Measurements from ENCODE around the gene NPRL2.

NPRL2 gene

DNA sequence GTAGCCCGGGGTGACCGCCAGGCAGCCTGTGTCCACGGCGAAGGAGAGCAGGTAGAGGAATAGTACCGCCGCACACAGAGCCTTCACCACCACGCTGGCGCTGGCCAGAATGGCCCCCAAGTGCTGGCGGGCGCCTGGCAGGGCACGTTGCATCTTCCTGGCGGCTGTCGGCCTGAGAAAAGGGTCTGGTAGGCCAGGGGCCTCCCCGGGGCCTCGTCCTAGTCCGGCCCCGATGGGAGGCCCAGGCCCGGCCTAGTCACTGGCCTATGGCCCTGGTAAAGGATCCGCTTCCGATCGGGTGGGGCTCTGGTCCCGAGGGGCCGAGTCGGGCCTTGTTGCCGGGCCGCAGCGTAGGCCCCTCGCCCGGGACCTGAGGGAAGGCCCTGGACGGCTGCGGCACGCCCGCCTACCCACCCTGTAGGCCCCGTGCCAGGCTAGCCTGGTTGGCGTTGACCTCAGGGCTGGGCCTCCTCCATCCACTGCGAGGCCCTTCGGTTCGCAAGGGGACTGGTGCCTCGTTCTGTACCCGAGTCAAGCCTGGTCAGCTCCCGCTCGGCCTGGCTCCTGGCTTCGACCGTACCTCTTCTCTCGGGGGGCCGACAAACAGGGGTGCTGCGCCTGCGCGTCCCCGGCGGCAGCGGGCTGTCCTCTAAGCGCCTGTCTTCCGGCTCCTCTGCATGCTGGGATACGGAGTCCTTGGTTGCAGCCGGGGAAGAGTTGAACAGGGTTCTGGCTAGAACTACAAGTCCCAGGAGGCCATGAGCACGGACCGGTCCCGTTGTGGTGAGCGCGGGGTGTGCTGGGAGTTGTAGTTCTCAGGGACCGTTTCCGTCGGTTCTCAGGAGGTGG is 8.6 kb upstream of the NPRL2 start, which contains the start of gene TMEM115:
TSS of gene TMEM115 (minus strand) at position 611 of the 849 bp plus-strand sequence. CDS start at position 153, 458 bp downstream.
- POLR2A ChIA-PET, result interaction anchor here (0.6 to 1.2 kb wide), 2 partner anchors 8 to 10 kb away, joined by 3 read pairs; partner anchors contain the start of genes CYB561D2 and NPRL2
- peak; percentile 95 for DNase-seq (ENCODE audit: low read depth, low spot score)
- TF ChIP-seq, protein P1, sequence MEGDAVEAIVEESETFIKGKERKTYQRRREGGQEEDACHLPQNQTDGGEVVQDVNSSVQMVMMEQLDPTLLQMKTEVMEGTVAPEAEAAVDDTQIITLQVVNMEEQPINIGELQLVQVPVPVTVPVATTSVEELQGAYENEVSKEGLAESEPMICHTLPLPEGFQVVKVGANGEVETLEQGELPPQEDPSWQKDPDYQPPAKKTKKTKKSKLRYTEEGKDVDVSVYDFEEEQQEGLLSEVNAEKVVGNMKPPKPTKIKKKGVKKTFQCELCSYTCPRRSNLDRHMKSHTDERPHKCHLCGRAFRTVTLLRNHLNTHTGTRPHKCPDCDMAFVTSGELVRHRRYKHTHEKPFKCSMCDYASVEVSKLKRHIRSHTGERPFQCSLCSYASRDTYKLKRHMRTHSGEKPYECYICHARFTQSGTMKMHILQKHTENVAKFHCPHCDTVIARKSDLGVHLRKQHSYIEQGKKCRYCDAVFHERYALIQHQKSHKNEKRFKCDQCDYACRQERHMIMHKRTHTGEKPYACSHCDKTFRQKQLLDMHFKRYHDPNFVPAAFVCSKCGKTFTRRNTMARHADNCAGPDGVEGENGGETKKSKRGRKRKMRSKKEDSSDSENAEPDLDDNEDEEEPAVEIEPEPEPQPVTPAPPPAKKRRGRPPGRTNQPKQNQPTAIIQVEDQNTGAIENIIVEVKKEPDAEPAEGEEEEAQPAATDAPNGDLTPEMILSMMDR (IDR thresholded peaks at IDR 0.05; ENCODE audit: insufficient read depth, low read length, missing control alignments), result no peak
- H3K4me3 ChIP-seq (ENCODE audit: low read depth, low read length), result peak within 1 kb of the TSS; percentile 99
- CTCF ChIA-PET, result interaction anchor here (1.3 to 1.5 kb wide), 3 partner anchors 12 to 183 kb away, joined by 3 to 5 read pairs (median 5); partner anchors contain the start of gene RASSF1

DNA sequence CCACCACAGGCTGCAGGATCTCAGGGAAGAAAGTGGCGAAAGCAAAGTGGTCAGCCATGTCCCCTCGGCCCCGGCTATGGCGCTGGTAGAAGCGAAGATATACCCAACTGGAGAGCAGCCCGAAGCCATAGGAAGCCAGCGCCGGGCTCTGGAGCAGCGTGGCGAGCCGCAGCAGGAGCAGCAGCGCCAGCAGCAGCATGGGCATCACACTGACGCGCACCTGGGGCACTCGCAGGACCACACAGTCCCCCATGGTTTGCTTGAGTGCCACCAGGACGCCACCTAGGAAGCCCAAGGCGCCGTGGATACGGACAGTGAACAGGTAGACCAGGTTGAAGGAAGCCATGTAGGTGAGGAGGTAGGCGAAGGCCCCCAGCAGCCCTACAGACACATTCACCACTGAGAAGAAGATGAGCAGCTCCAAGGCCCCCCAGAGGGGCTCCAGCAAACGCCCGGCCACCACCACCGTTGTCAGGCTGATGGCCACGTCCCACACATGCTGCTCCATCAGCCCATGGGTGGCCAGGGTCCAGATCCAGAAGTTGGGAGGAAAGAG is 7.9 kb upstream of the NPRL2 start:
- ChIA-PET CTCF (no interaction called here), POLR2A (no interaction called here)
- peak overlapping the region; percentile 99 for H3K4me3 ChIP-seq (ENCODE audit: low read depth, low read length)
- no peak for DNase-seq (ENCODE audit: low read depth, low spot score)
- TF ChIP-seq, protein P1 (IDR thresholded peaks at IDR 0.05; ENCODE audit: insufficient read depth, low read length, missing control alignments), result no peak

DNA sequence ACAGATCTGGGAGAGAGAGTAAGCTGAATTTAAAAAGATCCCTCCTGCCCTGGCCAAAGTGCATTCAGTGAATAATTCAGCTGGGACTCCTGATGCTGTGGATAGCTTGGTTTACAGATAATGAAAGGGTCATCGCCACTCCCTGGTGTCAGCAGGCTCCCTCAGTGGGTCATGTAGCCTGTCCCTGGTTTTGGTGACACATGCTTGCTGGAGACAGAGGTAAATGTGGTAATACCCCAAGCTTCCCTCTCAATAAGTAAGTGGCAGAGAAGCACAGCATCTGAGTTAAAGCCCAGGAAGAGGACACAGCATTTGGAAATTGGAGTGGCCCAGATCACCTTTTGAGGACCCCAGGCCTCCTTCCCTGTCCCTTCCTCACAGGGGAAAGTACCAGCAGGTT is 6.9 kb upstream of the NPRL2 start:
- ChIA-PET POLR2A (interaction anchor here (1.0 to 1.4 kb wide), 3 partner anchors 17 to 212 kb away, joined by 3 to 4 read pairs (median 3); partner anchors contain the start of genes HEMK1 and RASSF1), CTCF (interaction anchor here (2.5 to 16.7 kb wide), 3 partner anchors 9 to 258 kb away, joined by 12 to 473 read pairs (median 16); no protein-coding TSS in a partner anchor)
- TF ChIP-seq, protein P1 (IDR thresholded peaks at IDR 0.05; ENCODE audit: insufficient read depth, low read length, missing control alignments), result no peak
- H3K4me3 ChIP-seq (ENCODE audit: low read depth, low read length), result peak overlapping the region; percentile 99
- DNase-seq (ENCODE audit: low read depth, low spot score), result no peak

DNA sequence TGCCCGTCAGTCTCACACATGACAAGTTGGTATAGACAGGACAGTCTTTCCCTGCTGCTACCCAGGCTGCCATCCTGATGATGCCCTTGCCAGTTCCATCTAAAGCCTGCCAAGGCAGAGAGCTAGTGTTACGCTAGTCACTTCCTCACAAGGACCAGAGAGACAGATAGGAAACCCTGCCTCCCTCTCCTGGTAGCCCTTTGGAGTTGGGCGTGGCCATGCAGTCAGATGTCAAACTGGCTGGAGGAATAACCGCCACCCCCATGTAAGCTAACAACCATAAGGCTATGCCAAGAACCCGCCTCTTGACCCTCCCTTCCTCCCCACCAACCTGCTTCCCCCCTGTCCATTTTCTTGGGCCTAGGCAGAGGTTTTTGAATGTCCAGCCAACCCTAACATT is 6.0 kb upstream of the NPRL2 start:
- TF ChIP-seq, protein P1 (IDR thresholded peaks at IDR 0.05; ENCODE audit: insufficient read depth, low read length, missing control alignments), result no peak
- peak overlapping the region; percentile 99 for H3K4me3 ChIP-seq (ENCODE audit: low read depth, low read length)
- POLR2A ChIA-PET, result interaction anchor here (1.0 to 1.4 kb wide), 3 partner anchors 16 to 213 kb away, joined by 3 to 4 read pairs (median 3); partner anchors contain the start of genes HEMK1 and RASSF1
- DNase-seq (ENCODE audit: low read depth, low spot score), result no peak
- CTCF ChIA-PET, result interaction anchor here (0.8 to 16.7 kb wide), 4 partner anchors 9 to 259 kb away, joined by 4 to 473 read pairs (median 14); partner anchors contain the start of gene ZMYND10

DNA sequence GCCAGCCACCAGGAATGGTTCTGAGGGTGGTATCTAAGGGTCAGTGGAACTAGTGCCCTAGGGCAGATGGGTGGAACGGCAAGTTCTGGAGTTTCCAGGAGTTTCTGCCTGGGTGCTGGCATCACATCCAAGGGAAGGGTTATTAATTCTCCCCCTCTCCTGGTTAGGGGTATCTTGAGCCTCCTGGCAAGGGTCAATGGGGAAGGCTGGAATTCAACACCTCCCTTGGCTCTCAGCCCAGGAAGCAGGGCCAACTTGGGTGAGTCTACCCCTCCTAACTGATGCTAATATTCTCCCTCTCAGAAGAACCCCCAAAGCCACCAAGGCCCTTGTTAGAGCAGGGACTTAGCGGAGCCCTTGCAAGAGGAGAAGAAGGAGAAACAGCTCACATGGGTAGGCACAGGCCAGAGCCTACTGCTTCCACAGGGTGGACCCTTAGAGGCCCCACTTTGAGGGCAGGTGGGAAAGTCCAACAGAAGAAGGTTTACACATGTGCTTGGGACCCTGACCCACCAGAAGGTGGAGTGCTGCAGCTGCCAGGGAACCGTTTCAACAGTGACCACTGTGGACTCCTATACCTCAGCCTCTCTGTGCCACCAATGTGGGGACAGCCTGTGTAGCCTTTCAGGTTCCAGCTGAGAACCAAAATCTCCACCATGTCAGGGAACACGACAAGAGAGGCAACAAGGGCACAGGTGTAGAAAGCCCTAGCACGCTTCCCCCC is 5.4 kb upstream of the NPRL2 start:
- POLR2A ChIA-PET, result no interaction called here
- DNase-seq (ENCODE audit: low read depth, low spot score), result no peak
- CTCF ChIA-PET, result interaction anchor here (0.8 to 16.7 kb wide), 4 partner anchors 8 to 259 kb away, joined by 4 to 473 read pairs (median 14); partner anchors contain the start of gene ZMYND10
- H3K4me3 ChIP-seq (ENCODE audit: low read depth, low read length), result peak overlapping the region; percentile 99
- TF ChIP-seq, protein P1 (IDR thresholded peaks at IDR 0.05; ENCODE audit: insufficient read depth, low read length, missing control alignments), result no peak
